ENCODE measurements around the gene AGAP5. TPM values are rescaled to one million over a fixed set of nuclear protein-coding genes. Genes with fewer than 3 reads are reported as not detected.
"Not testable (repeated sequence)": the region's sequence is repeated elsewhere in the genome, so short reads cannot be mapped to it uniquely, and the experiment has no call there.

AGAP5 gene
- polyA plus RNA-seq (ENCODE audit: insufficient read length in 4 of 4), result 10 to 100 TPM in 3 of 4 donors, 1 to 10 TPM in 1; 4.8 to 32.9 (median 12.8) TPM

GRCh38 chr10:73697675-73698159, at the start of gene AGAP5:
TSS of gene AGAP5 (minus strand) at chr10:73698109. CDS start at chr10:73697755, 354 bp downstream.
- not testable (repeated sequence) for DNase-seq (ENCODE audit: low read depth in 4 of 4, low spot score in 3 of 4)

GRCh38 chr10:73746721-73747120, 48.8 kb upstream of the AGAP5 start:
- DNase-seq (ENCODE audit: low read depth in 4 of 4, low spot score in 3 of 4), result no peak

GRCh38 chr10:73744664-73744975, 46.7 kb upstream of the AGAP5 start:
- peak in 1 of 4 donors; percentile 31 for DNase-seq (ENCODE audit: low read depth in 4 of 4, low spot score in 3 of 4)

DNA sequence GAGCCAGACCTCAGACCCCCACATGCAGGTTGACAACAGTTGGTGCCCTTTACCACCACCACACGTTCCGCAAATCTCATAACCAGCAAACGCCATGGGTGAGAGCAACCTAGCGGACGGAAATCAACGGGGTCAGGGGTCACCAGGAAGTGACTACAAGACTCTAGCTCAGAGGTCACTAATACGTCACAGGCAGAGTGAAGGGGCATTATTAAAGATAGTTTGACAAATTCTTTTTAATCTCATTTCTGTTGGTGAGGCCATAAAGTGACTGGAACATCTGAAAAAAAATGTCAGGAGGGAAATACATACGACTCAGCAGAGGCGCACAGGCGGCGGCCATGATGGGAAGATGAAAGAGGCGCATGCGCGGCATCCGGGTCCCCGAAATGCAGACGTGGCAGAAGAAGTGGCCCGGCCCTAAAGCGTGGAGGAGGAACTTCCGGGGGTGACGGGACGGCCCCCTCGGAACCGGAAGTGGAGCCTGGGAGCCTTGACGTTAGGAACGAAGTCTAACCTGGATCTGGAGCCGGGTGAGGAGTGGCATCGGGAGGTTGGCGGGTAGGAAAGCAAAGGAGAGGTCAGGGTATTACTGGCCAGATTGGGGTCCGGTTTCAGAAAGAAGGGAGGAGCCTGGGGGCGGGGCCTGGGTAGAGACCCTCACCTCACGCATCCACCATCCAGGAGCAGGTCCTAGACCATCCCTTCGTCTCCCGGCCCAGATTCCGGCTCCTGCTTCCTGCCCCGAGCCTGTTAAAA, 46.2 kb upstream of the AGAP5 start, which contains the start of gene SEC24C:
TSS of gene SEC24C (plus strand) at position 468 of the 759 bp plus-strand sequence. CDS start 2,461 bp downstream, outside the sequence.
- DNase-seq (ENCODE audit: low read depth in 4 of 4, low spot score in 3 of 4), result peak; percentile 94 to 96 (median 95)

DNA sequence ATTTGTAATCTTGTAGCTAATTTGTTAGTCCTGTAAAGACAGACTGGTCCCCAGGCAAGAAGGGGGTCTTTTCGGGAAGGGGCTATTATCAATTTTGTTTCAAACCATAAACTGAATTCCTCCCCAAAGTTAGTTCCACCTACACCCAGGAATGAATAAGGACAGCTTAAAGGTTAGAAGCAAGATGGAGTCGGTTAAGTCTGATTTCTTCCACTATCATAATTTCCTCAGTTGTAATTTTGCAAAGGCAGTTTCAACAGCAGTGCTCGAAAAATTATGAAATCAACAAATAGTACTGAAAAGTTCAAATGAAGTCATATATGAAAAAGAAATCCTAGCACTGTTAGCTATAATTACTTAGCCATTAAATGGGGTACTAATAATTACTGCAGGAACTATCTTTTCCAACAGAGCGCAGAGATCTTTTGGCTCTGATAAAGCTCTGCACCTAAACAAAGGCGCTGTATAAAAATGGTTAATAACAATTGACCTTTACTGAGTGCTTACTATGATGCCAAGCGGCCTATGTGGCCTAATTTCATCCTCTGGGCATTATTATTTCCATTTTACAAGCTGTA, 45.5 kb upstream of the AGAP5 start:
- no peak for DNase-seq (ENCODE audit: low read depth in 4 of 4, low spot score in 3 of 4)

- no peak for DNase-seq (ENCODE audit: low read depth in 4 of 4, low spot score in 3 of 4)
Observed at GRCh38 chr10:73742454-73742734, 44.5 kb upstream of the AGAP5 start.

- not testable (repeated sequence) for DNase-seq (ENCODE audit: low read depth in 4 of 4, low spot score in 3 of 4)
Observed at GRCh38 chr10:73740501-73741254, 42.8 kb upstream of the AGAP5 start.

- no peak for DNase-seq (ENCODE audit: low read depth in 4 of 4, low spot score in 3 of 4)
Observed at GRCh38 chr10:73734796-73735305, 36.9 kb upstream of the AGAP5 start.

- DNase-seq (ENCODE audit: low read depth in 4 of 4, low spot score in 3 of 4), result no peak
Observed at GRCh38 chr10:73734028-73734720, 36.3 kb upstream of the AGAP5 start.

- no peak for DNase-seq (ENCODE audit: low read depth in 4 of 4, low spot score in 3 of 4)
Observed at GRCh38 chr10:73732931-73733623, 35.2 kb upstream of the AGAP5 start.

GRCh38 chr10:73732426-73732825, 34.5 kb upstream of the AGAP5 start:
- no peak for DNase-seq (ENCODE audit: low read depth in 4 of 4, low spot score in 3 of 4)

GRCh38 chr10:73731588-73732375, 33.9 kb upstream of the AGAP5 start:
- no peak for DNase-seq (ENCODE audit: low read depth in 4 of 4, low spot score in 3 of 4)

DNA sequence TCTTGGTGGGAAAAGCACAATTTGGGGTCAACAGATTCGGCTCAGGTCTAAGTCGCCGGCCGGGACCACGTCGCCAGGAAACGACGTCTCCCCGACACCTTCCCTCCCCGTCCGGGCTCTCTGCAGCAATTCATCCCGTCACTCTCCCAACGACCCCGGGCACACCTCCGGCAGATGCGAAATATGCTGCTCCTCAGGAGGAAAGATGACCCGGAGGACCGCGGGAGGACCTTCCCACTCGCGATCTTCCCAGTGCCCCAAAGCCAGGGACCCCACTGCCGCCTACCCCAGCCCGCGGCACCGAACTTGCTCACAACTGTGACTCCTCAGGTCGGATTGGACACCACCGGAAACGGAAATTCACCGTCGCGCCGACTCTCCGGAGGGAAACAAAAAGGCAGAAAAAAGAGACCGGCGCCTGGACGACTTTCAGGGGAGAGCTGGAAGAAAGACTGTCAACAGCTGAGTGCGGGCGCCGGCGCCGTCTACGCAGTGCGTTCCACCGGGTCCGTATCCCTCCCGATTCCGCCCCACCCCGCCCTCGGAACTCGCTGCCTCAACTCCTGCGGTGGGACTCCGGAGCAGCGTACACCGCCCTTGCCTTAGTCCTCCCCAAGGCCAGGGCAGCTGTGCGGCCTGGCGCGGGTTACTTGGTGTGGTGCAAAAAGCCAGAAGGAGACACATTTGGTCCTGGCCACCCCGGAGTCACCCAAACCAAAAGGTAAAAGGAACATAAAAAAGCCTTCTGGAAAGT, 32.4 kb upstream of the AGAP5 start:
- peak; percentile 81 to 93 (median 89) for DNase-seq (ENCODE audit: low read depth in 4 of 4, low spot score in 3 of 4)

DNA sequence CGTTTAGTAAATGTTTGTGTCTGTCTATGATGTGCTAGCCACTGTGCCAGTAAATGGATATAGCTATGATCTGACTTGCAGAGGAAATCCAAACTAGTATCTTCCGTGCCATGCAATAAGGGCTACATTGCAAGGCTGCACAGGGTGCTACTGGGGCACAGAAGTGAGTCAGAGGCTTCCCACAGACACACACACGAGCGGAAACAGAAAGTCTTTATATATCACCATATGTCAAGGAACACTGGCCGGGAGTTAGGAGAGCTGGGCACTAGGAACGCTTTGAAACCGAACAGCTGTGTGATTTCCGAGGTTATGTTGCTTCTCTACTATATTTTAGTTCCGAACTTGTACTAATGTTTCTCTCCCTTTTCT, 31.9 kb upstream of the AGAP5 start:
- not testable (repeated sequence) for DNase-seq (ENCODE audit: low read depth in 4 of 4, low spot score in 3 of 4)

- no peak for DNase-seq (ENCODE audit: low read depth in 4 of 4, low spot score in 3 of 4)
Observed at GRCh38 chr10:73723516-73723915, 25.6 kb upstream of the AGAP5 start.

DNA sequence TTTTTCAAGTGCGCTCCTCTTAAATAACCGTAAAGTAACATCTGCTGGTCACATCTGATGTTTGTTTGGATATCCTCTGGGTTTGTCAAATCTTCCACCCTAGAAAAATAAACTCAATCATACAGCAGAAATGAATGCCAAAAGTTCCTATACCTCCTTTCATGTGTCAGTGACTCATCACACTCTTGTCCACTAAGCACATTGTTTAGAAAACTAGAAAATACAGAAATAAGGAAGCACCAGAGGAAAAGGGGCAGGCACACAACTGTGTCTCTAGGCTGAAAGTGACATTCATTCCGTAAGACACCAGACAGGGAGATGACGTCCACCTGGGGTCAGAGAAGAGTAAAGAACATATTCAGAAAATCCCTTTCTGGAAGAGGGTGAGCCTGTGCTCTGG, 22.7 kb upstream of the AGAP5 start:
- DNase-seq (ENCODE audit: low read depth in 4 of 4, low spot score in 3 of 4), result not testable (repeated sequence)

DNA sequence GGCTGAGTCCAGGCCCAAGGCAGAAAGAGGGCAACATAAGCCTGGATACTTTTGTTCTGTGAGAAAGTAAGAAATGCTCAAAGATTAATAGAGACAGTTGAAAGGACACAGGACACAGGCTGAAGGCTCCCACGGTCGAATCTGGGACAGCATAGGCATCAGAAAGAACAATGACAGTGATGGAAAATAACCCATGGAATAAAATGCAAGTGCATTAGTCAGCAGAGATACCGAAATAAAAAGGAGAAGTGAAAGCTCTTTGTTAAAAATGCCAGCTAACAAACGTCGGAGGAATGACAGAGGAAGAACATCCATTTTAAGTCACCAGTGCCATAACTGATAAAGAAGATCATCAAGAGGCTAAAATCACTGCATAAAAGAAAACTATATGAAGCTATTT, 19.6 kb upstream of the AGAP5 start:
- DNase-seq (ENCODE audit: low read depth in 4 of 4, low spot score in 3 of 4), result no peak

DNA sequence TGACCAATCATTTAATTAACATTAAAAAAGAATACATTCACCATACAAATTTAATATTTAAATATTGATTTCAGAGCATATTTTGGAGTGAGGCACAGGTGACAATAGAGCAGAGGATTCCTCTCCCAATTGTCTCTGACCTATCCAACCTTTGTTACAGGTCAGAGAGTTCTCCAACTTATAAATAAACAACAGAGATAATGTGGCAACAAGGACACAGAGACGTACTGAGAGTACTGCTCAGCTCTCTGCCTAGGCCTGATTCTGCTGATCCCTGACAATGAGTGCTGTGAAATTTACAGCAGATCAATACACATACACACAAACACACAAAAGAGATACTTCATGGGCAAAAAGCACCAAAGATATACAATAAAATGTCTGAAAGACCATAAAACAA, 18.3 kb upstream of the AGAP5 start:
- DNase-seq (ENCODE audit: low read depth in 4 of 4, low spot score in 3 of 4), result no peak
